Activated CD8-positive, alpha-beta T cell treated with anti-CD3 and anti-CD28 coated beads for 36 hours (primary cell): ENCODE measurements around the gene VTCN1. TPM values are rescaled to one million over a fixed set of nuclear protein-coding genes. Genes with fewer than 3 reads are reported as not detected.

Experiments used
- ATAC-seq: fragments of 200-7000 bp; cut with Tn5 transposase; one replicate; pipeline ENCODE4 v1.10.0; 2021; ENCODE audit warnings: mild to moderate bottlenecking, moderate library complexity
- CTCF ChIA-PET: fragments of 350-600 bp; sonication (Branson Sonifier 250); formaldehyde crosslinking; loops from one replicate; lab custom pipeline; 2021; ENCODE audit warnings: antibody characterized with exemption; lab: Charles Lee
- POLR2A ChIA-PET: fragments of 350-600 bp; sonication (Branson Sonifier 250); formaldehyde crosslinking; loops from one replicate; lab custom pipeline; 2021; ENCODE audit warnings: antibody characterized with exemption; lab: Charles Lee
- DNase-seq: peaks from one replicate; pipeline ENCODE4 v3.0.0-alpha.2; 2020
- H3K27ac Mint-ChIP-seq: one replicate; pipeline ENCODE4 v1.8.0; 2021; ENCODE audit warnings: mild to moderate bottlenecking, mixed read lengths
- H3K27me3 Mint-ChIP-seq: one replicate; pipeline ENCODE4 v1.8.0; 2021; ENCODE audit warnings: mixed read lengths
- H3K36me3 Mint-ChIP-seq: one replicate; pipeline ENCODE4 v1.8.0; 2021; ENCODE audit warnings: low read depth, mixed read lengths
- H3K4me1 Mint-ChIP-seq: one replicate; pipeline ENCODE4 v1.8.0; 2021; ENCODE audit warnings: low read depth, mixed read lengths
- H3K4me3 Mint-ChIP-seq: one replicate; pipeline ENCODE4 v1.8.0; 2021; ENCODE audit warnings: mild to moderate bottlenecking, moderate library complexity, mixed read lengths
- H3K9me3 Mint-ChIP-seq: one replicate; pipeline ENCODE4 v1.8.0; 2021; ENCODE audit warnings: mixed read lengths
- CTCF ChIP-seq: fragments of 200-600 bp; IDR thresholded peaks from one replicate; pipeline ENCODE4 v1.8.0; 2022; ENCODE audit warnings: antibody characterized with exemption, mild to moderate bottlenecking
- intact Hi-C: fragments of 100-400 bp; cut with micrococcal nuclease; formaldehyde crosslinking; loops from one replicate; pipeline ENCODE4 v1.10.0; 2022
- total RNA-seq, 2 experiments: library from RNA; stranded (reverse); gene quantifications; one replicate each; pipeline ENCODE4 v1.2.3, GENCODE V29; 2021

VTCN1 gene
- total RNA-seq, 2 experiments from 2014 or later = not detected

- no peak for ATAC-seq
These were observed 32.0 kb downstream of the VTCN1 start for GRCh38 chr1:117178756-117179155.

GRCh38 chr1:117177376-117177775 is 33.4 kb downstream of the VTCN1 start:
- H3K4me1 Mint-ChIP-seq = no peaks in the 10 kb centered on the region
- DNase-seq (no peak), ATAC-seq (no peak)
- intact Hi-C loops = no loop called here
- H3K36me3 Mint-ChIP-seq = no peaks in the 10 kb centered on the region
- TF ChIP-seq CTCF = no peak
- H3K4me3 Mint-ChIP-seq = no peak overlapping the region
- CTCF ChIA-PET = no interaction called here
- H3K27ac Mint-ChIP-seq = no peak overlapping the region
- H3K9me3 Mint-ChIP-seq = no peaks in the 10 kb centered on the region
- POLR2A ChIA-PET = no interaction called here
- no peaks in the 10 kb centered on the region for H3K27me3 Mint-ChIP-seq

More at GRCh38 chr1:117178756-117179155, 32.0 kb downstream of the VTCN1 start:
- DNase-seq = no peak
- no peak for TF ChIP-seq CTCF
- Mint-ChIP-seq H3K4me3 (no peak overlapping the region), H3K27ac (no peak overlapping the region), H3K36me3 (no peaks in the 10 kb centered on the region), H3K27me3 (no peaks in the 10 kb centered on the region), H3K4me1 (no peaks in the 10 kb centered on the region), H3K9me3 (no peaks in the 10 kb centered on the region)
- intact Hi-C loops = no loop called here
- POLR2A ChIA-PET = no interaction called here
- CTCF ChIA-PET = no interaction called here

- H3K4me1 Mint-ChIP-seq = no peaks in the 10 kb centered on the region
- no peak for ATAC-seq
- intact Hi-C loops = no loop called here
- no peak overlapping the region for H3K4me3 Mint-ChIP-seq
- no peaks in the 10 kb centered on the region for H3K9me3 Mint-ChIP-seq
- no peaks in the 10 kb centered on the region for H3K27me3 Mint-ChIP-seq
- ChIA-PET POLR2A (interaction anchor here (0.6 kb wide), 1 partner anchor 262 kb away, joined by 3 read pairs; no protein-coding TSS in a partner anchor), CTCF (interaction anchor here (0.7 kb wide), 1 partner anchor 9 kb away, joined by 4 read pairs; no protein-coding TSS in a partner anchor)
- no peaks in the 10 kb centered on the region for H3K36me3 Mint-ChIP-seq
- DNase-seq = no peak
- TF ChIP-seq CTCF = no peak
- no peak overlapping the region for H3K27ac Mint-ChIP-seq
These were observed 34.1 kb downstream of the VTCN1 start for GRCh38 chr1:117176579-117176978.

GRCh38 chr1:117174851-117175250 is 35.9 kb downstream of the VTCN1 start:
- Mint-ChIP-seq H3K4me1 (no peaks in the 10 kb centered on the region), H3K27me3 (no peaks in the 10 kb centered on the region), H3K4me3 (no peak overlapping the region), H3K9me3 (no peaks in the 10 kb centered on the region), H3K36me3 (no peaks in the 10 kb centered on the region), H3K27ac (no peak overlapping the region)
- no peak for TF ChIP-seq CTCF
- ChIA-PET CTCF (no interaction called here), POLR2A (no interaction called here)
- ATAC-seq (no peak), DNase-seq (no peak)
- intact Hi-C loops = no loop called here

GRCh38 chr1:117173691-117174090 is 37.0 kb downstream of the VTCN1 start:
- intact Hi-C loops = no loop called here
- H3K36me3 Mint-ChIP-seq = no peaks in the 10 kb centered on the region
- DNase-seq = no peak
- no peak overlapping the region for H3K27ac Mint-ChIP-seq
- TF ChIP-seq CTCF = no peak
- CTCF ChIA-PET = interaction anchor here (0.8 to 1.0 kb wide), 2 partner anchors 119 to 580 kb away, joined by 3 read pairs; no protein-coding TSS in a partner anchor
- POLR2A ChIA-PET = no interaction called here
- no peaks in the 10 kb centered on the region for H3K4me1 Mint-ChIP-seq
- ATAC-seq = no peak
- H3K4me3 Mint-ChIP-seq = no peak overlapping the region
- H3K9me3 Mint-ChIP-seq = no peaks in the 10 kb centered on the region
- H3K27me3 Mint-ChIP-seq = no peaks in the 10 kb centered on the region
